T-helper 1 cell (primary cell): ENCODE data around the gene IL2RA.
A peak's percentile ranks its signal among the peaks of the same experiment; 100 is the strongest.
"Not testable (repeated sequence)": the region's sequence is repeated elsewhere in the genome, so short reads cannot be mapped to it uniquely, and the experiment has no call there.

Source experiments
- DNase-seq, 5 donors: peaks; one replicate each; pipeline ENCODE4 v3.0.0-alpha.2; 2012 to 2020

IL2RA gene

GRCh38 chr10:6056411-6057135 is 5.6 kb downstream of the IL2RA start:
- no peak for DNase-seq

GRCh38 chr10:6055929-6056328 is 6.2 kb downstream of the IL2RA start:
- DNase-seq, result no peak

DNA sequence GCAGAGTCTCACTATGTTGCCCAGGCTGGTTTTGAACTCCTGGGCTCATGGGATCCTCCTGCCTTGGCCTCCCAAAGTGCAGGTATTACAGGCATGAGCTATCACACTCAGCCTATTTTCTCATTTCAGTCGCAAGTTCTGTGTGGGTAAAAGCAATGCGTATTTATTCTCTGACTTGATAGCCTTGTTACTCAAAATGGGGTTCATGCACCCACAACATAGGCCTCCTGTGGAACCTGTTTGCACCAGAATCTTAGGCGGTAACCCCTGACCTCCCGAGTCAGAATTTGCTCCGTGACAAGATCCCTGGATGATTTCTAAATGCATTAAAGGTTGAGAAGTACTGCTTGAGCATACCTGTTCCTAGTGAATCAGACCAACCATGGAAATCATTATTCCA is 7.3 kb downstream of the IL2RA start:
- DNase-seq, result no peak

- no peak for DNase-seq
These were observed 8.1 kb downstream of the IL2RA start for GRCh38 chr10:6053816-6054631.

- no peak for DNase-seq
These were observed 8.9 kb downstream of the IL2RA start for GRCh38 chr10:6053303-6053702.

- DNase-seq, result peak; percentile 51 to 81 (median 68)
These were observed 9.6 kb downstream of the IL2RA start for GRCh38 chr10:6052247-6053221.

GRCh38 chr10:6050801-6051445 is 11.2 kb downstream of the IL2RA start:
- DNase-seq, result peak; percentile 87 to 94 (median 89)

- DNase-seq, result no peak
These were observed 13.2 kb downstream of the IL2RA start for GRCh38 chr10:6049031-6049400.

- no peak for DNase-seq
These were observed 13.7 kb downstream of the IL2RA start for GRCh38 chr10:6048281-6049030.

DNA sequence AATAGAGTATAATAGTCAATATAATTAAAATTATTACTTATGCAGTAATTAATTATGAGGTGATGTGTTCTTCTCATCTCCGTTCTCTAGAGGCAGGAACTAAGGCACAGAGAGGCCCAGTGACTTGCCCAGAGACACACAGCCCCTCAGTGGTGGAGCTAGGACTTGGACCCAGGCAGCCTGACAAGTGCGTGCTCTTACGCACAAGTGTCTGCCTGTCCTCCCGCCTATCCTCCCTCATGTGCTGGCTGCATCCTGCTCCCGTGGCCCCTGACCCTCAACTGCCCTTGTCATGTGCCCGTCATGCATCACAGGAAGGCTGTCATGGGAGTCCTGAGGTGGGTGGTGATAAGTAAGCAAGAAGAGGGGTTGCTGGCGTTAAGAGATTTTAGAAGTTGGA is 14.3 kb downstream of the IL2RA start:
- no peak for DNase-seq

DNA sequence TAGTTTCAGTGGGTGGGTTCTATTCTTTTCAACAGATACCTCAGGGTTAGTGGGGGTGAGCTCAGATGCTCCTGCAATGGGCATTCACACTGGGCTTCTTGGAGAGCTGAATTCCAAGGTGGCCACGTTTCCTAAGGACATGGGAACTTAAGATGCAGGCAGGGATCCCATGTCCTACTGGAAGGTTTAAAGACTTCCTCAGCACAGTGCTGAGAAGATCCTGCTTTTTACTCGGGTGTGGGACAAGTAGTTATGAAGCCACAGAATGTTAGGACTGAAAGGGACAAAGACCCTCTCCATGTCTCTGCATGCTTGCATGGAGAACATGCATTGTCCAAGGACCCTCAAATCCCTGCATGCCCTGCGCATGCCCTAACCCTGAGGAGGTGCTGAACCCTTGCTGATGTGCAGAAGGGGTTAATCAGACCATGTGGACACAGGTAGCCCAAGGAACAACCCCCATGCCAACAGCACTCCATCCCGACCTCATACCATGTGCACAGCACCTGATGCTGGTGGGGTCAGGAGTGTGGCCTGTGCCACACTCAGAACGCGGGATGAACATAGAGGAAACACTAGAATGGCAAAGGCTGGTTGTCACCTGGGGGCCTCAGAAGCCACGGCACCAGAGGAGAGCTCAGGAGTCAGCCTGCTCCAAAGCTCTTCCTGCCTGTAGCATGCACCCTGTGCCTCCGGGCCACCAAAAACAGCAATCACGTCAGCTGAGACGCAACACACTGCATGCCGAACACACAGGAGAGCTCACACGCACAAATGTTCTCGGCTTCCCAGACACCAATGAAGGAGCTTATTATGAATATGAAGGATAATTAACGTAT is 15.2 kb downstream of the IL2RA start:
- no peak for DNase-seq

DNA sequence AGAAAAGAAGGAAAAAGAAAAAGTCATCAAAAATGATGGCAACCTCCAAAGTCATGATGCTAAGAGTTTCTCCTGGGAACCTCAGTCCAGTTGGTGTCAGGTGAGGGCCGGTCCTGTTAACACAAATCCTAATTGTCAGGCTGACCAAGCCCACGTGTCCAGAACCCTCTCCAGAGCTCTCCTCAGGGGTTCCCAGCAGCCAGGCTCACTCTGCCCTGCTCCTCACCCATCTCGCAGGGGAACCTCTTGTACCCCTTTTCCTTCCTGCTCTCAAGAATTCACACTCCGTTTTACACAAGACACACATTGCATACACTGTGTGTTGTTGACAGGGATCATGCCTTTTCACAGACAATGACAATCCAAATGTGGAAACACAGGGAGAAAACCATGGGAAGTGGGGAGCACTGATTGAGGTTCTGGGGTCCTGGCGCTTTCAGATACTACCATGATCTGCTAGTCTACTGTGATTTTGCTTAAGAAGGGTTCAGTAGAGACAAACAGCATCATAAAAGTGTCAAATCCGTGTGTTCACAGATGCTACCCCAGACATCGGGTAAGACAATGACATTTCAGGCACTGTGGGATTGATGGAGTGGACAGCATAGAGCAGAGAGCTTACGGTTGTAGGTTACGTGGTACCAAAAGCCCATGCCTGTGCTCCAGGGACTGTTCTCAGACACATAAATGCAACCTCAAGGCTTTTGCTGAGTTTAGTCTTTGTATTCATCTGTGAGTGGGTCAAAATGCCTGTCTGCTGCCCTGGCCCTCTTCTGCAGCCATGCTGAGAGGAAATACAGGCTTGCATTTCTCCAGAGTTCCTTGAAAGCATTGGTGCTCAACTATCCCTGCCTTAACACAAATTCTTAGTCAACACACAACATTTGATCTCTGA is 16.0 kb downstream of the IL2RA start:
- no peak for DNase-seq

- peak in 1 of 5 donors; percentile 71 for DNase-seq
These were observed 16.8 kb downstream of the IL2RA start for GRCh38 chr10:6045314-6045848.

GRCh38 chr10:6044751-6045313 is 17.3 kb downstream of the IL2RA start:
- no peak for DNase-seq

DNA sequence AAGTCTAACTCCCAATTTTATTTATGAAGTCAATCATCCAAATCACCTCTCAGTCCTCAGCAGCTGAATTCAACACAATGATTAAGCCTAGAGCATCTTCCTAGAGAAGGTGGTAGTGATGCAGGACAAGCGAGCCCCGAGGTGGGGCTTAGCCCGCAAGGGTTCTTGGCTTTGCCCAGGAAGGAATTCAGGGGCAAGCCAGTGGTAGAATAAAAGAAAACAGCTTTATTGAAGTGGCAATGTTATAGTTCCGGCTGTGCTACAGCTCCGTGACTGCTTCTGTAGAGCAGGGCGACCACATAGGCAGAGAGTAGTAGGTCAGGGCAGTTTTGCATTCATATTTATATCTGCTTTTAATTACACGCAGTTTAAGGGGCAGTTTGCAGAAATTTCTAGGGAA is 18.1 kb downstream of the IL2RA start:
- no peak for DNase-seq

GRCh38 chr10:6043377-6043776 is 18.8 kb downstream of the IL2RA start:
- DNase-seq, result not testable (repeated sequence)

GRCh38 chr10:6040205-6040604 is 22.0 kb downstream of the IL2RA start:
- DNase-seq, result no peak

DNA sequence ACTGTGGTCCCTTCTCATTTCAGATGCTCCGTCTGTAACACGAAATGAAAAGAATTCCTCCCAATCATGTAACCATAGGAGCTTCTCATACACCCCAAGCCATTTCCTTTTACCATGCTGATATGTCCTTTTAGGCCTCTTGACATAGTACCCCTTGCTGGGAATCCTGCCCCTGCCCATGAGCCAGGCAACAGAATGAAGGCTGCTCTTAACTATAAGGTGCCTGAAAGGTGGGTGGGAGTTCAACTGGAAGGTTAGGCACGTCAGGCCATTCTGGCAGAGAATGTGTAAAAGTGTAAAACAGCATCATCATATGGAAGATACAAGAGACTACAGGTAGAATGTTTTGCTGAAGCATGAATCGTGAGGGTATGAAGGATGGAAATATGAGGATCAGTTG is 22.5 kb downstream of the IL2RA start:
- DNase-seq, result no peak

DNA sequence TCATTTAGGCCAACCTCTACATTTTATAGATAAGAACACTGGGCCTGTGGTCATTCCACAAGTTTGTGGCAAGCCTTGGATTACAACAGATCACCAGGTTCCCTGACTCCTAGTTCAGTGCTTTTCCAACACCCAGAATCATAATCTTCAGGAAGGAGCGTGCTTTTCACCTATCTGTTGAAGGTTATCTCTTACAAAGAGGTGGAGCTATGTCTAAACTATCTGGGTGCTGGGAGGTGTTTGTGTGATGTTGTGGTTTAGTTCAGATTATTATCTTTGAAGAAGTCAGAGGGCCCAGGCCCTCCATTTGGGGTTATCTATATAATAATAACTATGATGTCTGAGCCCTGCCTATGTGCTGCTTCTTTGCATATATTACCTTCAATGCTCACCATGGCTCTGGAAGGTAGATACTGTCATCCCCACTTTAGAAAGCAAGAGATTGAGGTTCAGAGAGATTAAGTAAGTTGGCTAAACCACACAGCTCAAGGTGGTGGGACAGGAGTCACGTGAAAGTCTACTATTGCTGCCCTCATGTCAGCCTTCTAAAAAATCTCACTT is 24.0 kb downstream of the IL2RA start:
- DNase-seq, result peak in 3 of 5 donors; percentile 28 to 40 (median 29)
